ENCODE measurements around the gene HOOK2. TPM values are rescaled to one million over a fixed set of nuclear protein-coding genes. Genes with fewer than 3 reads are reported as not detected.

HOOK2 gene
- total RNA-seq, 1 experiment from 2014 or later = 96.3 TPM

- TF ChIP-seq CTCF (IDR thresholded peaks at IDR 0.05 in 2 of 3, conservative IDR thresholded peaks at IDR 0.05 in 1 of 3; ENCODE audit: borderline replicate concordance in 1 of 3, insufficient read depth in 1 of 3, low read depth in 2 of 3, low read length in 2 of 3) = no peak
- TF ChIP-seq CBX3 (IDR thresholded peaks at IDR 0.05; ENCODE audit: low read depth) = no peak
- TF ChIP-seq ZNF274 (IDR thresholded peaks at IDR 0.05; ENCODE audit: low read depth, low read length) = no peak
- no peak for TF ChIP-seq EZH2phosphoT487 (IDR thresholded peaks at IDR 0.05; ENCODE audit: borderline replicate concordance)
- TF ChIP-seq EZH2 (IDR thresholded peaks at IDR 0.05) = no peak
- TF ChIP-seq POLR2A (IDR thresholded peaks at IDR 0.05; ENCODE audit: borderline replicate concordance, extremely low read depth, insufficient read depth, insufficient read length) = no peak
- TF ChIP-seq SIN3A (IDR thresholded peaks at IDR 0.05; ENCODE audit: low read depth) = peak; percentile 52; the same call in 1 of the 2 replicates
These were observed at the start of gene HOOK2 (continued) for GRCh38 chr19:12774588-12775555.

- ChIA-PET CTCF (no interaction called here), POLR2A (no interaction called here), RAD21 (ENCODE audit: low non-redundant PET in 1 of 2, low total read pairs in 2 of 2, uncharacterized antibody in 2 of 2, unreplicated experiment in 2 of 2) (no interaction called here)
- ATAC-seq (no peak), DNase-seq (ENCODE audit: low read depth, low spot score) (no peak)
- no peaks in the 10 kb centered on the region for H3K79me2 ChIP-seq (ENCODE audit: insufficient read depth, low read length)
- H3K4me1 ChIP-seq (ENCODE audit: control insufficient read depth in 1 of 2, insufficient read depth in 2 of 2, low read length in 2 of 2) = peaks cover 6 to 14% of the 10 kb centered on the region in 2 experiments
- H3K36me3 ChIP-seq (ENCODE audit: control insufficient read depth in 1 of 2, insufficient read depth in 2 of 2, low read length in 2 of 2) = no peaks in the 10 kb centered on the region
- no peak overlapping the region for H3K9ac ChIP-seq (ENCODE audit: low read length)
- H3K27me3 ChIP-seq (ENCODE audit: insufficient read depth, low read length) = no peaks in the 10 kb centered on the region
- H4K20me1 ChIP-seq (ENCODE audit: insufficient read depth) = no peaks in the 10 kb centered on the region
- no peaks in the 10 kb centered on the region for H3K9me2 ChIP-seq (ENCODE audit: insufficient read depth)
- BruUV-seq (replicated peaks) = no TSS peak
- no peak overlapping the region for H3K4me3 ChIP-seq (replicated peaks in 1 of 2; ENCODE audit: low read depth in 1 of 2, low read length in 2 of 2)
- H3K9me3 ChIP-seq (ENCODE audit: control insufficient read depth in 1 of 2, insufficient read depth in 1 of 2, low read depth in 1 of 2, low read length in 2 of 2) = peaks cover 0 to 6% of the 10 kb centered on the region in 2 experiments; a peak in 1 of 4 replicates
- intact Hi-C loops (cut with micrococcal nuclease) = no loop called here
- H2AFZ ChIP-seq (ENCODE audit: low read depth, low read length, poor library complexity, severe bottlenecking) = no peak overlapping the region
- no peak overlapping the region for H3K27ac ChIP-seq (ENCODE audit: low read depth, low read length)
- no peak overlapping the region for H3K4me2 ChIP-seq (ENCODE audit: low read length)
- TF ChIP-seq ZBTB33 (IDR thresholded peaks at IDR 0.05; ENCODE audit: extremely low read depth, insufficient replicate concordance, low read length) (no peak), YY1 (IDR thresholded peaks at IDR 0.05; ENCODE audit: extremely low read depth, insufficient replicate concordance, low read depth, low read length) (no peak), POLR2A (IDR thresholded peaks at IDR 0.05; ENCODE audit: borderline replicate concordance, extremely low read depth, insufficient read depth, insufficient read length) (no peak), EZH2 (IDR thresholded peaks at IDR 0.05) (no peak), FOSL1 (IDR thresholded peaks at IDR 0.05; ENCODE audit: low read depth) (no peak), ZNF274 (IDR thresholded peaks at IDR 0.05; ENCODE audit: low read depth, low read length) (no peak), CBX3 (IDR thresholded peaks at IDR 0.05; ENCODE audit: low read depth) (no peak), RAD21 (IDR thresholded peaks at IDR 0.05; ENCODE audit: low read depth) (no peak), SP1 (IDR thresholded peaks at IDR 0.05; ENCODE audit: low read depth) (no peak), TCF7L2 (IDR thresholded peaks at IDR 0.05; ENCODE audit: borderline replicate concordance, extremely low read depth, insufficient read depth, insufficient read length) (no peak), ATF3 (IDR thresholded peaks at IDR 0.05) (no peak), EGR1 (IDR thresholded peaks at IDR 0.05; ENCODE audit: low read depth) (no peak), EZH2phosphoT487 (IDR thresholded peaks at IDR 0.05; ENCODE audit: borderline replicate concordance) (no peak), MAX (IDR thresholded peaks at IDR 0.05) (no peak), CEBPB (IDR thresholded peaks at IDR 0.05; ENCODE audit: low read depth) (no peak), SIN3A (IDR thresholded peaks at IDR 0.05; ENCODE audit: low read depth) (no peak), POLR2AphosphoS5 (IDR thresholded peaks at IDR 0.05; ENCODE audit: low read depth, low read length) (no peak)
These were observed 46.4 kb upstream of the HOOK2 start for GRCh38 chr19:12821761-12822160.

Data from HCT116 (cell line).